ENCODE measurements around the gene TECPR1.

TECPR1 gene

GRCh38 chr7:98230746-98231471 lies 21.1 kb downstream of the TECPR1 start:
- Histone ChIP-seq H3K9ac (ENCODE audit: low read depth, low read length) (no peak overlapping the region), H3K36me3 (ENCODE audit: control insufficient read depth, insufficient read depth, low read length) (peaks cover 4% of the 10 kb centered on the region), H3K27me3 (ENCODE audit: control insufficient read depth, insufficient read depth, low read length) (no peaks in the 10 kb centered on the region), H3K9me3 (ENCODE audit: control insufficient read depth, insufficient read depth, low read length) (no peaks in the 10 kb centered on the region), H3K4me3 (ENCODE audit: low read depth, low read length) (no peak overlapping the region), H3K4me1 (ENCODE audit: control insufficient read depth, insufficient read depth, low read length) (no peaks in the 10 kb centered on the region)

- Histone ChIP-seq H3K4me3 (ENCODE audit: low read depth, low read length) (no peak overlapping the region), H3K9me3 (ENCODE audit: control insufficient read depth, insufficient read depth, low read length) (no peaks in the 10 kb centered on the region), H3K9ac (ENCODE audit: low read depth, low read length) (no peak overlapping the region), H3K36me3 (ENCODE audit: control insufficient read depth, insufficient read depth, low read length) (peaks cover 3% of the 10 kb centered on the region), H3K4me1 (ENCODE audit: control insufficient read depth, insufficient read depth, low read length) (no peaks in the 10 kb centered on the region), H3K27me3 (ENCODE audit: control insufficient read depth, insufficient read depth, low read length) (no peaks in the 10 kb centered on the region)
Observed at GRCh38 chr7:98229991-98230745, 21.9 kb downstream of the TECPR1 start.

GRCh38 chr7:98229441-98229840 lies 22.6 kb downstream of the TECPR1 start:
- H3K4me3 ChIP-seq (ENCODE audit: low read depth, low read length) = no peak overlapping the region
- H3K36me3 ChIP-seq (ENCODE audit: control insufficient read depth, insufficient read depth, low read length) = peaks cover 3% of the 10 kb centered on the region
- no peaks in the 10 kb centered on the region for H3K27me3 ChIP-seq (ENCODE audit: control insufficient read depth, insufficient read depth, low read length)
- H3K9ac ChIP-seq (ENCODE audit: low read depth, low read length) = no peak overlapping the region
- no peaks in the 10 kb centered on the region for H3K9me3 ChIP-seq (ENCODE audit: control insufficient read depth, insufficient read depth, low read length)
- no peaks in the 10 kb centered on the region for H3K4me1 ChIP-seq (ENCODE audit: control insufficient read depth, insufficient read depth, low read length)

GRCh38 chr7:98228801-98229200 lies 23.2 kb downstream of the TECPR1 start:
- Histone ChIP-seq H3K9me3 (ENCODE audit: control insufficient read depth, insufficient read depth, low read length) (no peaks in the 10 kb centered on the region), H3K4me3 (ENCODE audit: low read depth, low read length) (no peak overlapping the region), H3K9ac (ENCODE audit: low read depth, low read length) (no peak overlapping the region), H3K36me3 (ENCODE audit: control insufficient read depth, insufficient read depth, low read length) (peaks cover 6% of the 10 kb centered on the region), H3K4me1 (ENCODE audit: control insufficient read depth, insufficient read depth, low read length) (no peaks in the 10 kb centered on the region), H3K27me3 (ENCODE audit: control insufficient read depth, insufficient read depth, low read length) (no peaks in the 10 kb centered on the region)

GRCh38 chr7:98227939-98228338 lies 24.1 kb downstream of the TECPR1 start:
- no peaks in the 10 kb centered on the region for H3K27me3 ChIP-seq (ENCODE audit: control insufficient read depth, insufficient read depth, low read length)
- H3K4me1 ChIP-seq (ENCODE audit: control insufficient read depth, insufficient read depth, low read length) = no peaks in the 10 kb centered on the region
- no peaks in the 10 kb centered on the region for H3K9me3 ChIP-seq (ENCODE audit: control insufficient read depth, insufficient read depth, low read length)
- peaks cover 6% of the 10 kb centered on the region for H3K36me3 ChIP-seq (ENCODE audit: control insufficient read depth, insufficient read depth, low read length)
- H3K4me3 ChIP-seq (ENCODE audit: low read depth, low read length) = no peak overlapping the region
- no peak overlapping the region for H3K9ac ChIP-seq (ENCODE audit: low read depth, low read length)

- Histone ChIP-seq H3K9ac (ENCODE audit: low read depth, low read length) (no peak overlapping the region), H3K36me3 (ENCODE audit: control insufficient read depth, insufficient read depth, low read length) (peaks cover 9% of the 10 kb centered on the region), H3K9me3 (ENCODE audit: control insufficient read depth, insufficient read depth, low read length) (no peaks in the 10 kb centered on the region), H3K27me3 (ENCODE audit: control insufficient read depth, insufficient read depth, low read length) (no peaks in the 10 kb centered on the region), H3K4me1 (ENCODE audit: control insufficient read depth, insufficient read depth, low read length) (no peaks in the 10 kb centered on the region), H3K4me3 (ENCODE audit: low read depth, low read length) (no peak overlapping the region)
Observed at GRCh38 chr7:98225913-98226614, 26.0 kb downstream of the TECPR1 start.

DNA sequence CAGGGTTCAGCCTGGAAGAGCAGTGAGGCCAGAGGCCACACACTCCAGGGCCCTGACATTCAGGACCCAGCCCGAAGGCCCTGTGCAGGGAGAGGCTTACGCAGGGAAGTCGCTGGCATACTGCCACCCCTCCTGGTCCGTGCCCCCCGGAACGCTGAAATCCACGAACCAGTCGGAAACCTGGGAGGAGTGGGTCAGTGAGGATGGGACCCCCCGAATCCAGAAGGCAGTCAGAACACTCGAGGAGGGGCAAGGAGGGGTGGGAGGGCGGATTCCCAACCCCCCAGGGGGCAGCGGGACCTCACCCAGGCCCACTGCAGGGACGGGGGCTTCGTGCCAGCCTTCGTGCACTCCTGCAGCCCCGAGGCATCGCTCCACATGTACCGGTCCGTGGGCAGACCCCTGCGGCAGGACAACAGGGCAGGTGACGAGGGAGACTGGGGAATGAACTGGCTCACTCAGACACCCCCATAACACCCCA lies 27.3 kb downstream of the TECPR1 start:
- Histone ChIP-seq H3K4me1 (ENCODE audit: control insufficient read depth, insufficient read depth, low read length) (no peaks in the 10 kb centered on the region), H3K9ac (ENCODE audit: low read depth, low read length) (no peak overlapping the region), H3K36me3 (ENCODE audit: control insufficient read depth, insufficient read depth, low read length) (peaks cover 9% of the 10 kb centered on the region), H3K27me3 (ENCODE audit: control insufficient read depth, insufficient read depth, low read length) (no peaks in the 10 kb centered on the region), H3K4me3 (ENCODE audit: low read depth, low read length) (no peak overlapping the region), H3K9me3 (ENCODE audit: control insufficient read depth, insufficient read depth, low read length) (no peaks in the 10 kb centered on the region)

- Histone ChIP-seq H3K36me3 (ENCODE audit: control insufficient read depth, insufficient read depth, low read length) (peaks cover 9% of the 10 kb centered on the region), H3K9ac (ENCODE audit: low read depth, low read length) (no peak overlapping the region), H3K27me3 (ENCODE audit: control insufficient read depth, insufficient read depth, low read length) (no peaks in the 10 kb centered on the region), H3K4me3 (ENCODE audit: low read depth, low read length) (no peak overlapping the region), H3K9me3 (ENCODE audit: control insufficient read depth, insufficient read depth, low read length) (no peaks in the 10 kb centered on the region), H3K4me1 (ENCODE audit: control insufficient read depth, insufficient read depth, low read length) (no peaks in the 10 kb centered on the region)
Observed at GRCh38 chr7:98223898-98224700, 27.9 kb downstream of the TECPR1 start.

GRCh38 chr7:98223351-98223897 lies 28.6 kb downstream of the TECPR1 start:
- no peaks in the 10 kb centered on the region for H3K27me3 ChIP-seq (ENCODE audit: control insufficient read depth, insufficient read depth, low read length)
- H3K9ac ChIP-seq (ENCODE audit: low read depth, low read length) = no peak overlapping the region
- no peak overlapping the region for H3K4me3 ChIP-seq (ENCODE audit: low read depth, low read length)
- H3K9me3 ChIP-seq (ENCODE audit: control insufficient read depth, insufficient read depth, low read length) = no peaks in the 10 kb centered on the region
- no peaks in the 10 kb centered on the region for H3K4me1 ChIP-seq (ENCODE audit: control insufficient read depth, insufficient read depth, low read length)
- peaks cover 9% of the 10 kb centered on the region for H3K36me3 ChIP-seq (ENCODE audit: control insufficient read depth, insufficient read depth, low read length)

DNA sequence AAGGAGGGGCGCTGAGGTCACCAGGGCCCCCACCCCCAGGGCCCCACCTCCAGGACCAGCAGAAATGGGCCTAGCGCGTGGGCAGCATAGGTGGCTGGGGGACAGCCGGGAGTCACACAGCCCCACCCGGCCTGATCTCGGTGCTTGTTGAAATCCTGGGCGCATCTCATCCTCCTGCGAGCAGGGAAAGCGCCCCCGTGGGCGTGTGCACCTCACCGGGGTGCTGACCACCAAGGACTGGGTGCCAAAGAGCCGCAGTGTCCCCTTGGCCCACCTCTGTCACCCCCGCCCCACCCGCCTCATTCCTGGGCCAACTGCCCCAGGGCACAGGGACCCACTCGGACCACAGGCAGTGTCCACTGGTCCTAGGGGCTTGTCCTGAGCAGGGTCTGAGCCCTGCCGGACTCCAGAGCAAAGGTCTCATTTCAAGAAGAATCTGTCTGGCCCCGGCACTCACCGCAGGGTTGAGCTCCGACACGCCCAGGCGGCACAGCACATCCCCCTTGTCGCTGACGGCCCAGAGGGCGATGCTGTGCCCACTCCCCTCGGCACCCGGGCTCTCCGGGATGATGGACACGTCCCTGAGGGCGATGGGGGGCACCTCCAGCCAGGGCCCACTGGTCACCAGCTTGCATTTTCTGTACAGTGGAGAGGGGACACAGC lies 29.4 kb downstream of the TECPR1 start:
- Histone ChIP-seq H3K4me3 (ENCODE audit: low read depth, low read length) (no peak overlapping the region), H3K27me3 (ENCODE audit: control insufficient read depth, insufficient read depth, low read length) (no peaks in the 10 kb centered on the region), H3K36me3 (ENCODE audit: control insufficient read depth, insufficient read depth, low read length) (peaks cover 12% of the 10 kb centered on the region), H3K9ac (ENCODE audit: low read depth, low read length) (no peak overlapping the region), H3K9me3 (ENCODE audit: control insufficient read depth, insufficient read depth, low read length) (no peaks in the 10 kb centered on the region), H3K4me1 (ENCODE audit: control insufficient read depth, insufficient read depth, low read length) (no peaks in the 10 kb centered on the region)

Measured in iPS-15b (cell line).